Measurements from ENCODE around the gene KAT2A.
A peak's percentile ranks its signal among the peaks of the same experiment; 100 is the strongest.

KAT2A gene

DNA sequence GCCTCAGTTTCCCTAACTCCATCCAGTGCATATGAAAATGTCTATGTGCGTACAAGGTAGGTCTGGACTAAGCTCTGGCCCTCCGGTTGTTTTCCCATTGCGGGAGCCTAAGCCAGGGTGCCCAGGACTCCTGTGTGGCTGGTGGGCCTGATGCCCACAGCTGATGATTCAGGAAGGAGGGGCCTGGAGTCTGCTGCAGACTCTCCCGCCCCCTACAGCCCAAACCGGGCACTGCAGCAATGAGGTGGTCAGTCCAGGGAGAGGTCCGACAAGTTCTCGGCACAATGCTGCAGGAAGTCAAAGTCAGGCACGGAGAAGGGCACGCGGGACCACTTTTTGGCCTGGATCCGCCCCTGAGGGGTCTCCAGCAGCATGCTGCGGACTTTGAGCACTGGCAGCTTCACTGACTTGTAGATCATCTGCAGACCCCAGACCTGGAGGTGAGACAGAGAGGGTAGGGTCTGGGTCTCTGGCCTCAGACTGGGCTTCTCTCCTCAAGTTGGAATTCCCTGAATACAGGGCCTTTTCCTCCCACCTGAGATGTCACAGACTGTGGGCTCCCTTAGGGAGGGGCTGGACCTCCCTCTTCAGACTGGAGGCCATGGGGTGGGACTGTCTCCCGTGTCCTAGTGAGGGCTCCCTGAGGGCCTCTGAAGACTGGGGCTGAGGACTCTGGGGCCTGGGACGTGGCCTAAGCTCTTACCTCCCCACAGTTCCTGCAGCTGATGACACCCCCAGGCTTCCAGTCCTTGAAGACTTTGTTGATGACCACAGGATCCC, 19.5 kb downstream of the KAT2A start:
- H3K4me3 Mint-ChIP-seq = no peak overlapping the region
- peak; percentile 62 for DNase-seq (ENCODE audit: low spot score)
- no peaks in the 10 kb centered on the region for H3K9me3 Mint-ChIP-seq
- peaks cover 14% of the 10 kb centered on the region for H3K27me3 Mint-ChIP-seq (ENCODE audit: low read depth)
- H3K36me3 Mint-ChIP-seq (ENCODE audit: low read depth) = peaks cover 14% of the 10 kb centered on the region
- H3K4me1 Mint-ChIP-seq (ENCODE audit: low read depth) = peaks cover 8% of the 10 kb centered on the region
- no peak overlapping the region for H3K27ac Mint-ChIP-seq

DNA sequence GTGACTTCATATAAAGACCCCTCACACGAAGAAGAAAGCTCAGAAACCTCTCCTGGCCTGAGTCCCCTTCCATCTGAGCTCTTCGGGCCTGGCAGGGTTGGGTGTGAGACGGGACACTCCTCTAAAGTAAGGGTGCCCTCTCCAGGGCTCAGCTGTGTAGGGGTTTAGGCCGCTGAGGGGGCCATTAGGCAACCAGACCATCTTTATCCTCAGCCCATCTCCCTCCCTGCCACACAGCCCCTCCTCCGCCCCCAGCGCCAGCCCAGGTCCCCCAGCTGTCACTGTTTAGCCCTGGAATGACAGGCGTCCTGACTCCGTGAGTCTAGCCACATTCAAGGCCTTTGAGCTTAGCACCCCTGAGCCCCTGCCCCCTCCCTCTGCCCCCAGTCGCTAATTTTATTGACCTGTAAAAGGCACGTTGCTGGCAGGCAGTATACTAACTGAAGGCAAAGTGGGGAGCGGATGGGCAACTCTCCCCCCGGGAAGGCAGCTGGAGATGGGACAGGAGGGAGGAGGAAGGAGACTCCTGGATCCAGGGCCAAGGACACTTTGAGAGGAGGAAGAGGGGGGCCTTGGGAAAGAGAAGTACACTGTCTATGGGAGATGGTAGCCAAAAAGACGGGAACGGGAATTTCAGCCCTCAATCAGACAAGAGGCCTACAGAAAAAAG, 22.3 kb downstream of the KAT2A start:
- H3K9me3 Mint-ChIP-seq = no peaks in the 10 kb centered on the region
- peaks cover 7% of the 10 kb centered on the region for H3K36me3 Mint-ChIP-seq (ENCODE audit: low read depth)
- peaks cover 8% of the 10 kb centered on the region for H3K4me1 Mint-ChIP-seq (ENCODE audit: low read depth)
- no peak overlapping the region for H3K4me3 Mint-ChIP-seq
- no peak overlapping the region for H3K27ac Mint-ChIP-seq
- no peak for DNase-seq (ENCODE audit: low spot score)
- peaks cover 22% of the 10 kb centered on the region for H3K27me3 Mint-ChIP-seq (ENCODE audit: low read depth)

DNA sequence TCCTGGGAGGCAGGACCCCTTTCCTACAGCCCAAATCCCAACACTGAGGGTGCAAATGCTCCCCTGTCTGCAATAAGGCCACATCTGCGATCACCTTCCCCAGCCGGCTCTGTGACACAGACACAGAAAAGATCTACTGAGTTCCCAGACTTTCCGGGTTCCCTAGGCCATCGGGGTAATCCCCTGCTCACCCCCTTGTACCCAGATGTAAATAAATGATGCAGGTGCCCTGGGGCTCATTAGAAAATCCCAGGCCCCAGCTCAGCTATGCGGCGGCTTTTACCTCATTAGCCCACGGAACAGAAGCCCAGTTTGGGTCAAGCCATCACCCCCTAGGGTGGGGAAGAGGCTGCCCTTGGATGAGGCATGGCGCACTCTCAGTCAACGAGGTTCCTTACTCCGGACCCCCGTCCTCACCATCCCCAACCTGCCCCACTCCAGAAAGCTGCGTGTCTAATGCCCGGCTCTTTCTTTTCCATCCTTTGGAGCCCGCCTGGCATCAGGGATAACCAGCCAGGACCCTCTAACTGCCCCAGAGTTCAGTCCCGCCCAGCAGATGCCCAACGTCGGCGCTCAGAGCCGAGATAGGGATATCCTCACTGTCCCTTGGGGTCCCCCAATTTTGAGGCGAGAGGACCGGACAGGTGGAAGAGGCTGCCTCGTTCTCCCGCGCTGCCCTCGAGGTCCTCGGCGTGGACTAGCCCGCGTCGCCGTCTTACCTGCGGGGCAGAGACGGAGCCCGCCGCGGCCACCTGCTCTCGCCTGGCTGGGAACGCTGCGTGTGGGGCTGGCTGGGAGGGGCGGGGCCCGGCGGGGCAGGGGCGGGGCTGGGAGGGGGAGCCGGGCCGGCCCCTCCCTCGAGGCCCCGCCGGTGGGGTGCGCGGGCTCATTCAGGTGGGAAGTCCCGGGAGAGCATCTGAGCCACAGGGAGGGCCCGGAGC, 23.2 kb downstream of the KAT2A start, which contains the start of gene ZNF385C:
Gene ZNF385C (minus strand): TSS at position 783 of the 941 bp plus-strand sequence. CDS start 35,417 bp downstream, outside the sequence.
- peaks cover 22% of the 10 kb centered on the region for H3K27me3 Mint-ChIP-seq (ENCODE audit: low read depth)
- peak within 1 kb of the TSS; percentile 3 for H3K4me3 Mint-ChIP-seq
- no peak for DNase-seq (ENCODE audit: low spot score)
- no peak within 1 kb of the TSS for H3K27ac Mint-ChIP-seq
- peaks cover 4% of the 10 kb centered on the region for H3K36me3 Mint-ChIP-seq (ENCODE audit: low read depth)
- H3K4me1 Mint-ChIP-seq (ENCODE audit: low read depth) = peaks cover 8% of the 10 kb centered on the region
- no peaks in the 10 kb centered on the region for H3K9me3 Mint-ChIP-seq

DNA sequence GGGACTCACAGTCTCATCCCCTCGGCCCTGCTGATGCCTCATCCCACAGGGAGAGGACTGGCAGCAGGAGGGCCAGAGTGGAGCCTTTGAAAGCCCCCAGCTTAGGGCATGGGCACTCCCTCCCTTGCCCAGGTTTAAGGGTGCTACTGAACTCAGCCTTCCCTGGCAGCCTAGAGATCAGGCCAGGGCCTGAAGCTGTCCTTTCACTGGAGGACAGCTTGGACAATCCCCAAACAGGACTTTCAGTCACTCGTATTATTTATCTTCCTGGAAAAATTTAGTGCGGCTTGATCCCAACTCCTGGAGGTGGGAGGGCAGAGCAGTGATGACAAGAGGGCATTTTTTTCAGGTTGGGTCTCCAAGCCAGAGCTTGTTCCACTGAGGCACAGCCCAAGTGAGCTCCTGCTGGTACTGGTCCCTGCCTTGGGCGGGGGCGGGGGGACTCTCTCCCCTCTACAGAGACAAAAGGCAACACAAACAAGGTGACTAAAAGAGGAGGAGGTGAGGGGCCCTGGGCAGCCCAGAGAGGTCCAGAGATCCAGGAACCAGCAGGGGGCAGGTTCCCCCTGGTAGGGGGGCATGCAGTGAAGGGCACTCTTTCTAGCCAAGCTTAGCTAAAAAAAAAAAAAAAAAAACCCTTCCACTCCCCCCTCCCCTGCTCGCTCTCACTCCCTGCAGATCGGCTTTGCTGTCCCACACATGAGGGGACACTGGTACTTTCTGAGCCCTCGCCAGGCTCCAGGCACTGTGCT, 24.6 kb downstream of the KAT2A start:
- Mint-ChIP-seq H3K4me3 (no peak overlapping the region), H3K27ac (no peak overlapping the region), H3K4me1 (ENCODE audit: low read depth) (peaks cover 8% of the 10 kb centered on the region), H3K27me3 (ENCODE audit: low read depth) (peaks cover 23% of the 10 kb centered on the region), H3K9me3 (no peaks in the 10 kb centered on the region), H3K36me3 (ENCODE audit: low read depth) (peaks cover 2% of the 10 kb centered on the region)
- no peak for DNase-seq (ENCODE audit: low spot score)

DNA sequence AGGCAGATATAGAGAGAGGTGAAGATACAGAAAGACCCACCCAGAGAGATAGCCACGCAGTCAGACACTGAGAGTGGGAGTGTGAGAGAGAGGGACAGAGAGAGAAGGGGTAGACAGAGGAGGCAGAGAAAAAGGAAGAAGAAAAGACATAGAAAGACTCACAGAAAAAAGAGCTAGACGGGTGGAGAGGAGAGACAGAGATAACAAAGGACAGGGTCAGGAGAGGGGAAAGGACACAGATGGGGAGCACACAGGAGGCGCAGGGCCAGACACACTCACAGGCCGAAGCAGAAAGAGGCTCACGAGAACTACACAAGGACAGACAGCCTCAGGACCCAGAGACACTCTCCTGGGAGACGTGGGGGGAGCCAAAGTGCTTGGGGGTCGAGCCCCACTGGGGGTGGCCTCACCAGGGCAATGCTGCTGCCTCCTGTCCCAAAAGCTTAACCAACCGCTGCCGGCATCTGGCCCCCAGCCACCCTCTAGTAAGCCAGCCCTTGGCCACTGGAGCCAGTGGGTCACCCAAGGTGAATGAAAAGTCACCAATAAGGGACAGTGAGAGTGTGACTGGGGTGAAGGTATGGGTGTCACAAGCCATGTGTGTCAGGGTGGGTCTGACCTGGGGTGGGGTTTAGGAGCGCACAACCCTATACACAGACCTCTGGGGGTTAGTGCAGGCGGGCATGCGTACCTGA, 26.6 kb downstream of the KAT2A start:
- Mint-ChIP-seq H3K27ac (no peak overlapping the region), H3K27me3 (ENCODE audit: low read depth) (peaks cover 33% of the 10 kb centered on the region), H3K9me3 (no peaks in the 10 kb centered on the region), H3K4me3 (no peak overlapping the region), H3K36me3 (ENCODE audit: low read depth) (no peaks in the 10 kb centered on the region), H3K4me1 (ENCODE audit: low read depth) (peaks cover 8% of the 10 kb centered on the region)
- DNase-seq (ENCODE audit: low spot score) = no peak

DNA sequence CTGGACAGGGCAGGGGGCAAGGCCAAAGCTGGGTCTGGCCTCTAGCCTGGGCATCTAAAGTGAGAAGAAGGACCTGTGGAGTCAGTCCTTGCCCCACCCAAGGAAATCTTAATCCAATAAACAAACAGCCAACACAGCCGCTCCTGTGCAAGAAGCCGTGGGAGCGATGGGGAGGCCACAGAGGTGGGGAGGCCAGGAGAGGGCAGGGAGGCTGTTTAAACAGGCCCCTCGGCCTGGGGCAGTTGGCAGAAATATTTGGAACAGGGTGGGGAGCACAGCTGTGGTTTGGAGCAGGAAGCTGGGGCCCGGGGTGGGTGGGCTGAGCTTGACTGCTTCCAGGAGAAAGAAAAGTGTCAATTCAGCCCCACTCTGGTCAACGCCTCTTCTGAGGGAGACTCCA, 28.2 kb downstream of the KAT2A start:
- Mint-ChIP-seq H3K4me1 (ENCODE audit: low read depth) (peaks cover 5% of the 10 kb centered on the region), H3K27ac (no peak overlapping the region), H3K9me3 (no peaks in the 10 kb centered on the region), H3K27me3 (ENCODE audit: low read depth) (peaks cover 32% of the 10 kb centered on the region), H3K36me3 (ENCODE audit: low read depth) (no peaks in the 10 kb centered on the region), H3K4me3 (no peak overlapping the region)
- DNase-seq (ENCODE audit: low spot score) = no peak

DNA sequence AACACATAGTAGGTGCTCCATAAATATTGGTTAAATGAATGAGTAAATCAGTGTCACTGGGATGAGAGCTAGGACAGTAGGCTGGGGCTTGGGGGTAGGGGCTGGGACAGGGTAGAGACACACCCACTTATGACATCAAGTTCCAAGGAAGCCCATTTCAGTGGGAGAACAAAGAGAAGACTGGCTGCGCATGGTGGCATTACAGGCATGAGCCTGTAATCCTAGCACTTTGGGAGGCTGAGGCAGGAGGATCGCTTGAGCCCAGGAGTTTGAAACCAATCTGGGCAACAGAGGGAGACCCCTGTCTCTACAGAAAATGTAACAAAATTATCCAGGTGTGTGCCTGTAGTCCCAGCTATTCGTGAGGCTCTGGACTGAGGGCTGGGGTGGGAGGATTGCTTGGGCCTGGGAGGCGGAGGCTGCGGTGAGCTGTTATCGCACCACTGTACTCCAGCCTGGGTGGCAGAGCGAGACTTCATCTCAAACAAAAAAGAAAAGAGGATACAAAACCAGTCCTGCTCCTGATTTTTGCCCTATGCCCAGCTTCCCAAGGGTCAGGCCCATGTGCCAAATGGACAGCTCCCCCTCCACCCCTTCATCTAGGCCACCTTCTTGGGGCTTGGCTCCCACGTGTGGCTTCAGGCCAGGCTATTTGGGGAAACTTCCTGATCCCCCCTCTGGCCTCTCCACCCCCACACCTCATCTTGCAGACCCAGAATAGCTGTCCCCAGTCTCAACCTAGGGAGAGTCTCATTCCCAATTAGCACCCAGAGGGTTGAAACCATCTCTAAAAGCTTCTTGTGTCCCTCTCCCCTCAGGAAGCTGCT, 30.0 kb downstream of the KAT2A start:
- peaks cover 20% of the 10 kb centered on the region for H3K27me3 Mint-ChIP-seq (ENCODE audit: low read depth)
- H3K27ac Mint-ChIP-seq = no peak overlapping the region
- no peak for DNase-seq (ENCODE audit: low spot score)
- no peak overlapping the region for H3K4me3 Mint-ChIP-seq
- H3K9me3 Mint-ChIP-seq = no peaks in the 10 kb centered on the region
- H3K4me1 Mint-ChIP-seq (ENCODE audit: low read depth) = no peaks in the 10 kb centered on the region
- H3K36me3 Mint-ChIP-seq (ENCODE audit: low read depth) = no peaks in the 10 kb centered on the region

DNA sequence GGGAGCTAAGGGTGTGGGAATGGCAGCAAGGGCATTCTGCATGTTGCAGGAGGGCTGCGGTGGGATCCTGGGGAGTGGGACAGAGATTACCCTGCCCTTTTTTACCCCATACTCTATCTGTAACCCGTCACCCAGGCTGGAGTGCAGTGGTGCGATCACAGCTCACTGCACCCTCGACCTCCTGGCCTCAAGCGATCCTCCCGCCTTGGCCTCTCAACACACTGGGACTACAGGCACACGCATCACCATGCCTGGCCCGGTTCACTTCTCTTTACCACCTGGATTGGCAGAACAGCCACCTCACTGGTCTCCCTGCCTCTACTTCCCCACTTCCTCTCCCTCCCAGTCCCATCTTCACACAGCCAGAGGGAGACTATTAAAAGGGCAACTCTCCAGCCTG, 32.4 kb downstream of the KAT2A start:
- no peak for DNase-seq (ENCODE audit: low spot score)
- Mint-ChIP-seq H3K36me3 (ENCODE audit: low read depth) (no peaks in the 10 kb centered on the region), H3K9me3 (no peaks in the 10 kb centered on the region), H3K4me1 (ENCODE audit: low read depth) (no peaks in the 10 kb centered on the region), H3K4me3 (no peak overlapping the region), H3K27ac (no peak overlapping the region), H3K27me3 (ENCODE audit: low read depth) (peaks cover 16% of the 10 kb centered on the region)

DNA sequence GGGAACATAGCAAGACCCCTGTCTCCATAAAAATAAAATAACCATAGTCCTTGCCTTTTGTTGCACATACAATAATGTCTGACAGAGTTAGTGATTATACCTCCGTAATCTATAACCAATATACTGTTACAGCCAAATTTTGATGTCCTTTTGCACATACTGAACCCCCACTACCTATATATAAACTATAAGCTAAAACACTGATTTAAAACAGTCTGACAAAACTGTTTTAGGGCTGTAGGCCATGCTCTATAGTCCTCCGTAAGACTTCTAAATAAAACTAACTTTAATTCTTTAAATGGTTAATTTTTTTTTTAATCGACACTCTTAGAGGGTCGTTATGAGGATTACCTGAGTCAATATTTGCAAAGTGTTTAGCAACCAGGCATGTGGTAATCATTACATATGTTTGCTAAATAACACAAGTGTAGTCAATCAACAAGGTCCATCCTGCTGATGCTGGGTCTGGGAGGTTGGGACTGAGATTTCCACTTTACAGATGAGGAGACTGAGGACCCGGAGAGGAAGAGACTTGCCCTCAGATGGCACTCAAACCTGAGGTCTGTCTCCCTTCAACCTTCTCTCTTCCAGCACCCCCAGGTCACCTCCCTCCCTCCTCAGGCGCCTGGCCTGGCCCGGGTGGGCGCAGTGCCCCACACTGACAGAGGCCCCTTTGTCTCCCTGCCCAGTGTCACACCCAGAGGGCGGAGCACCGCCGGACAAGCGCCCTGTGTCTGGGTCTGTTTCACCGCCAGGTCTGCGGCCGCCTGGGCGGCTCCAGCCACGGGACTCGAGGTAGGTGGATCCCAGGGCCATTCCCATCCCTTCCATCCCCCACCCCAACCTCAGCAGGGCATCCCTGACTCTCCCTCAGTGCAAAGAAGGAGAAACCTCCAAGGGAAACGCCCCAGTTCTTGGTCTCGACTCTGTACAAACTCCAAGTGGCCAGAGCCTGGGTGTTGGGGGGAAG, 33.1 kb downstream of the KAT2A start:
- Mint-ChIP-seq H3K36me3 (ENCODE audit: low read depth) (no peaks in the 10 kb centered on the region), H3K27me3 (ENCODE audit: low read depth) (peaks cover 16% of the 10 kb centered on the region), H3K4me3 (no peak overlapping the region), H3K27ac (no peak overlapping the region), H3K9me3 (no peaks in the 10 kb centered on the region), H3K4me1 (ENCODE audit: low read depth) (no peaks in the 10 kb centered on the region)
- DNase-seq (ENCODE audit: low spot score) = no peak

DNA sequence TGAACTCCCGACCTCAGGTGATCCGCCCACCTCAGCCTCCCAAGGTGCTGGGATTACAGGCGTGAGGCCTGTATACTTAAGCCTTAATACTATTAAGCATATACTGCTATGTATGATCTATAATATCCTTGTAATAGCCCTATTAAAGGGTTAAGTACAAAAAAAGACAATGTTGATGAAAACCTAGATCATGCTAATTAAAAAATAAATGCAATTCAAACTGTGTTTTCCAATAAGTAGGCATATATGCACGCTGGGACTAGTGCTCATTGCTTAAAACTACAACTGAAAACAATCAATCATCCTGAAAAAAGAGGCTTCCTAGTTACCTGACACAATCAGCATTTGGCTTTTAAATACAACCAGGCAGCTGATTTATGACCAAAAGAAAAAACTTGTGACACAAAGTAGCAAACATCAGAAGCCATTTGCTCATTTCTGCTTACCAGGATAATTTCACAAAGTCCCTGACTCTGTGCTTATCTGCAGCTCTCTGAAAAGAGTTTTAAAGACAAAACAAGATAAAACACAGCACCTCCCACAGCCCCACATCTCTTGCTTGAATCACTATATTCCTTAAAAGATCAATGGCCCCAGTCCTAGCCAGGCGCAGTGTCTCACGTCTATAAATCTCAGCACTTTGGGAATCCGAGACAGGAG, 34.0 kb downstream of the KAT2A start:
- Mint-ChIP-seq H3K27me3 (ENCODE audit: low read depth) (peaks cover 16% of the 10 kb centered on the region), H3K27ac (no peak overlapping the region), H3K4me3 (no peak overlapping the region), H3K4me1 (ENCODE audit: low read depth) (no peaks in the 10 kb centered on the region), H3K9me3 (no peaks in the 10 kb centered on the region), H3K36me3 (ENCODE audit: low read depth) (no peaks in the 10 kb centered on the region)
- no peak for DNase-seq (ENCODE audit: low spot score)

DNA sequence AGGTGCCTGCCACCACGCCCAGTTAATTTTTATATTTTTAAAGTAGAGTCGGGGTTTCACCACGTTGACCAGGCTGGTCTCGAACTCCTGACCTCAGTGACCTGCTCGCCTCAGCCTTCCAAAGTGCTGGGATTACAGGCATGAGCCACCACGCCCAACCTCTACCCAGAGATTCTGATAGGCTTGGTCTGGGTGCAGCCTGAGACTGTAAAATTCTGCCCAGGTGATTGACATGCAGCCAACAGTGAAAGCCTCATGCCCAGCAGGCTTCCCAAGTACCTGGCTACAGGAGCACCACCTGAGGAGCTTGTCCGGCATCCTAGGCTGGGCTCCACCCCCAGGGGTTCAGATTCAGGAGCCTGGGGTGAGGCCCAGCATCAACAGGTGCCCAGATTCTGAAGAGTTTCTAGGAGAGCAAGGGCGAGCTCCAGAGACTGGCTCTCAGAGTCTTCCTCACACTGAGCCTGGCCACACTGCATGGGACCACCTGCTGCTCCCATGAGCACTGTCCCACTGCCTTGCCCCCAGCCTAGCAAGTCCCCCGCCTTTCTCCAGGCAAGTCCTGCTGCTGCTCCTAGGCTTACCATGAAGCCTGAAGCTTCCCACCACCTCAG, 39.5 kb downstream of the KAT2A start:
- Mint-ChIP-seq H3K9me3 (no peaks in the 10 kb centered on the region), H3K27me3 (ENCODE audit: low read depth) (no peaks in the 10 kb centered on the region), H3K4me3 (no peak overlapping the region), H3K4me1 (ENCODE audit: low read depth) (no peaks in the 10 kb centered on the region), H3K27ac (no peak overlapping the region), H3K36me3 (ENCODE audit: low read depth) (no peaks in the 10 kb centered on the region)
- DNase-seq (ENCODE audit: low spot score) = no peak
